Measurements from ENCODE around the gene RGS3. TPM values are rescaled to one million over a fixed set of nuclear protein-coding genes. Genes with fewer than 3 reads are reported as not detected.

The RGS3 gene
- total and polyA plus RNA-seq, 10 of the 15 experiments (the other 5 are each of a cell fraction or from before 2014, with no cell fraction given): 2.9 to 138 (median 28.8) TPM

- peak; percentile 43; the same call in 1 of the 2 replicates for TF ChIP-seq CREB1 (IDR thresholded peaks at IDR 0.05; ENCODE audit: low read depth)
Observed at GRCh38 chr9:113602126-113603047, 138.9 kb downstream of the RGS3 start (continued).

GRCh38 chr9:113603048-113603375 is 139.5 kb downstream of the RGS3 start:
- H3K9ac ChIP-seq (ENCODE audit: control insufficient read depth, insufficient read depth, low read length): no peak overlapping the region
- no TSS peak for BruUV-seq (replicated peaks)
- ChIA-PET SMC1A (ENCODE audit: uncharacterized antibody, unreplicated experiment) (interaction anchor here (1.0 to 4.4 kb wide), 10 partner anchors 10 to 156 kb away, joined by 3 to 28 read pairs (median 4); no protein-coding TSS in a partner anchor), RAD21 (ENCODE audit: unreplicated experiment) (interaction anchor here (0.6 to 3.6 kb wide), 9 partner anchors 10 to 55 kb away, joined by 3 to 22 read pairs (median 4); no protein-coding TSS in a partner anchor), POLR2A (interaction anchor here (0.6 to 1.9 kb wide), 4 partner anchors 9 to 377 kb away, joined by 3 to 7 read pairs (median 4); no protein-coding TSS in a partner anchor), CTCF (interaction anchor here (1.1 to 6.1 kb wide), 14 partner anchors 8 to 157 kb away, joined by 3 to 62 read pairs (median 4); no protein-coding TSS in a partner anchor)
- H3K27ac ChIP-seq (ENCODE audit: control insufficient read depth, insufficient read depth): no peak overlapping the region
- H3K4me1 ChIP-seq (ENCODE audit: control insufficient read depth, insufficient read depth, low read length): peaks cover 7% of the 10 kb centered on the region; the same call in 1 of the 2 replicates
- H3K9me3 ChIP-seq (replicated peaks; ENCODE audit: control insufficient read depth, insufficient read depth, low read length): no peaks in the 10 kb centered on the region
- no peaks in the 10 kb centered on the region for H4K20me1 ChIP-seq (ENCODE audit: control insufficient read depth, insufficient read depth)
- intact Hi-C loops (cut with micrococcal nuclease; ENCODE audit: unreplicated experiment): no loop called here
- DNase-seq (ENCODE audit: low read depth, low spot score) (no peak), ATAC-seq (no peak), FAIRE-seq (no peak)
- H2AFZ ChIP-seq (ENCODE audit: control insufficient read depth, low read depth, low read length): no peak overlapping the region
- no peaks in the 10 kb centered on the region for H3K79me2 ChIP-seq (ENCODE audit: control insufficient read depth, insufficient read depth, low read length)
- H3K4me2 ChIP-seq (ENCODE audit: control insufficient read depth, insufficient read depth): no peak overlapping the region
- no peak overlapping the region for H3K4me3 ChIP-seq
- H3K36me3 ChIP-seq (ENCODE audit: control insufficient read depth in 2 of 2, insufficient read depth in 2 of 2, low read length in 1 of 2): no peaks in the 10 kb centered on the region; a peak in 1 of 4 replicates
- in situ Hi-C loops (cut with MboI): no loop called here
- 33% methylated on average over 8 of the region's 8 CpGs for WGBS (ENCODE audit: insufficient coverage, insufficient replicate concordance, low lambda C conversion rate, missing lambda C conversion rate)
- TF ChIP-seq CUX1 (IDR thresholded peaks at IDR 0.05; ENCODE audit: insufficient replicate concordance, low read depth, low read length): no peak
- TF ChIP-seq EP300 (IDR thresholded peaks at IDR 0.05; ENCODE audit: borderline replicate concordance in 1 of 2, control insufficient read depth in 1 of 2, low read depth in 2 of 2, low read length in 2 of 2): no peak
- TF ChIP-seq RB1 (IDR thresholded peaks at IDR 0.05; ENCODE audit: borderline replicate concordance): no peak
- no peak for TF ChIP-seq PBX3 (IDR thresholded peaks at IDR 0.05; ENCODE audit: insufficient replicate concordance, low read depth, low read length)
- no peak for TF ChIP-seq TCF7 (IDR thresholded peaks at IDR 0.05; ENCODE audit: borderline replicate concordance)
- TF ChIP-seq SRF (IDR thresholded peaks at IDR 0.05; ENCODE audit: low read depth in 2 of 2, low read length in 2 of 2): no peak
- TF ChIP-seq ZNF207 (IDR thresholded peaks at IDR 0.05; ENCODE audit: borderline replicate concordance): no peak
- H3K27me3 ChIP-seq (replicated peaks in 1 of 2; ENCODE audit: control insufficient read depth in 2 of 2, insufficient read depth in 2 of 2, low read length in 1 of 2): no peaks in the 10 kb centered on the region

Data from GM12878 (cell line).